NCI-H1694 (cell line): ENCODE data around the gene CYP3A7.
"Not testable (repeated sequence)": the region's sequence is repeated elsewhere in the genome, so short reads cannot be mapped to it uniquely, and the experiment has no call there.

Experiments used
- DNase-seq: peaks from one replicate; lab custom pipeline; 2025; lab: John Stamatoyannopoulos, UW

The CYP3A7 gene

GRCh38 chr7:99734987-99735386, at the start of gene CYP3A7:
CYP3A7 (minus strand) TSS chr7:99735196; CDS start chr7:99735093, 103 bp downstream.
- no peak for DNase-seq

- DNase-seq: no peak
These were observed 49.0 kb upstream of the CYP3A7 start, which contains the start of gene CYP3A4 for GRCh38 chr7:99784007-99784406. CYP3A4 (minus strand) TSS chr7:99784184; CDS start chr7:99784081, 103 bp downstream.

GRCh38 chr7:99782012-99782953, 47.3 kb upstream of the CYP3A7 start:
- DNase-seq: no peak

GRCh38 chr7:99780588-99780987, 45.6 kb upstream of the CYP3A7 start:
- DNase-seq: no peak

- no peak for DNase-seq
These were observed 45.0 kb upstream of the CYP3A7 start for GRCh38 chr7:99779949-99780348.

GRCh38 chr7:99778880-99779279, 43.9 kb upstream of the CYP3A7 start:
- DNase-seq: no peak

- not testable (repeated sequence) for DNase-seq
These were observed 38.4 kb upstream of the CYP3A7 start for GRCh38 chr7:99773395-99773794.

- no peak for DNase-seq
These were observed 37.6 kb upstream of the CYP3A7 start for GRCh38 chr7:99772565-99772964.

- not testable (repeated sequence) for DNase-seq
These were observed 34.5 kb upstream of the CYP3A7 start for GRCh38 chr7:99769494-99769893.

- DNase-seq: no peak
These were observed 33.5 kb upstream of the CYP3A7 start for GRCh38 chr7:99768471-99768870.

- DNase-seq: no peak
These were observed 32.7 kb upstream of the CYP3A7 start for GRCh38 chr7:99767662-99768061.

GRCh38 chr7:99766484-99767099, 31.6 kb upstream of the CYP3A7 start:
- no peak for DNase-seq

GRCh38 chr7:99764478-99764877, 29.5 kb upstream of the CYP3A7 start:
- no peak for DNase-seq

- no peak for DNase-seq
These were observed 27.8 kb upstream of the CYP3A7 start for GRCh38 chr7:99762680-99763327.

- DNase-seq: no peak
These were observed 20.1 kb upstream of the CYP3A7 start for GRCh38 chr7:99755085-99755484.

- DNase-seq: no peak
These were observed 17.4 kb upstream of the CYP3A7 start for GRCh38 chr7:99752356-99752755.

- not testable (repeated sequence) for DNase-seq
These were observed 16.5 kb upstream of the CYP3A7 start for GRCh38 chr7:99751322-99752052.

- DNase-seq: no peak
These were observed 14.0 kb upstream of the CYP3A7 start for GRCh38 chr7:99748846-99749579.

GRCh38 chr7:99746915-99747314, 11.9 kb upstream of the CYP3A7 start:
- not testable (repeated sequence) for DNase-seq

- not testable (repeated sequence) for DNase-seq
These were observed 10.4 kb upstream of the CYP3A7 start for GRCh38 chr7:99745395-99745794.

GRCh38 chr7:99742737-99743394, 7.9 kb upstream of the CYP3A7 start:
- no peak for DNase-seq
